NCI-H2107 treated with DMSO at 0.1 percent for 48 hours (cell line): ENCODE data around the gene ASPA.
"Not testable (repeated sequence)": the region's sequence is repeated elsewhere in the genome, so short reads cannot be mapped to it uniquely, and the experiment has no call there.

Source experiments
- DNase-seq: peaks from one replicate; lab custom pipeline; 2025; ENCODE audit not compliant: unreplicated experiment; lab: John Stamatoyannopoulos, UW

The ASPA gene

DNA sequence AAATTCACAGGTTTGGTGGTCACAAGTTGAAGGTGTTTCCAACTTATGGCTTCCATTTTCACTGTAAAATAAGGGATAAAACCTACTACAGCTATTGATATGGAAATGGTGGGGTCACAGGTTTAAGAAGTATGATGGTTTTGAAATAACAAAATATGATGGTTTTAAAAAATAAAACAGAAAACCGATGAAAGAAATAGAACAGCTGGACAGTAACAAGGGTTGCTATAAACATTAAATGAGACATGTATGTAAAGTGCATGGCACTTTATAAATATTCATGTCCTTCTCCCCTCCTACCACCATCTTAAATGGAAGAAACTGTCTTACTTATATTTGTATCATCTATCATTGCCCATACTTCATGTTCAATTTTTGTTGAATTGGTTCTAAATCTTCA, 31.3 kb downstream of the ASPA start:
- DNase-seq: no peak

DNA sequence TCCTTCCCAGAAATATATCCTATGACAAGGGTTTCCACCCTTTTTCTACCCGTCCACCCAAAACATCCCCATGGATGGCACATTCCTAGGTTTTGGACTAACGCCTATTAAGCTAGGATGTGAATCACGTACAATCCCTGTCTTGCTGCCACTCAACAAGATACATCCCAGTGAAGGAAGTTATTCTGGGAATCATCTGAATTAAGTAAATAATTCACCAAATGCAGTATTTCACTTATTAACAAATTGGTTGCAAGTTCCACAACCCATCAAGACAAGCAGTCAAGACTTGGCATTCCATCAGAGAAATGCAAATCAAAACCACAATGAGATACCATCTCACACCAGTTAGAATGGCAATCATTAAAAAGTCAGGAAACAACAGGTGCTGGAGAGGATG, 32.1 kb downstream of the ASPA start:
- no peak for DNase-seq

DNA sequence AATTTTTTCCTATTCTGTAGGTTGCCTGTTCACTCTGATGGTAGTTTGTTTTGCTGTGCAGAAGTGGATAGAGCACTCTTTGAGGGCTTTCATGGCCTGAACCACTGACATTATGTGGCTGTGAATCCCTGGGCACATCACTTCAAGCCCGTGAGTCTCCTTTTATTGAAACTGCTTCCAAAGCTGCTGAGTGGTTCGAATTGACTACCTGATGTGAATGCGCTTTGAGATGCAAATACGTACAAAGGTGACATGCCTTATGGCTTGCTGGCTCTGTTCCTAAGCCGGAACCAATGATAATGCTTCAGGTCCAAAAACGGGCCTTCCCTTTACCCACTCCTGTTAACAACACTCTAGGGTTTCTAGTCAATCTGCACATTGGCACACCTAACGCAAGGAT, 34.3 kb downstream of the ASPA start:
- no peak for DNase-seq

DNA sequence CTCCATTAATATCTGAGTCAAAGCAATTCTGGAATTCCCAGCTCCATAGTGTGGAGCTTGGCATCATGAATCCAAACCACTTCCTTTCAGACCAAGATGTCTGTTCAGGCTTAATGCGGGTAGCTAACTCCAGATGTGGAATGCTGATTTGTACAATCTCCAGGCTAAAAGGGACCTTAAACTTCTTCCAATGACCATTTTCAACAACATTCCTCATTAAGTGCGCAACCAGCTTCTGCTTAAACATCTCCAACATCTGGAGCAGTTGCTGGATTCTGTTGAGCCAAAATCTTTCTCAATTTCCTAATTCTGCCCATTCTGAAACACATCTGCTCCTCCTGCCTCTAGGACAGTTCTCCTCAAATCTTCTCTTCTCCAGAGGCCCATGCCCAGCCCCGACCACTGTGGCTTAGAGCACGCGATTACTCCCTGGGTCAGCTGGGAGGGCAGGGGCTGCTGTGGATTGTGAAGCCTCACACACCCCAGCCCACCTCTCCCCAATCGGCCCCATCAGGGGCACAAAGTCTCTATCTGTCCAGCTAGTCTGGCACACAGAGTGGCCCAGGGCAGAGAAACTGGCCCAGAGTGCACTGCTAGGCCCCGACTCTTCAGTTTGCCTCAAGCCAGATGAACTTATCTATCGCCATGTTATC, 36.2 kb downstream of the ASPA start:
- DNase-seq: no peak

DNA sequence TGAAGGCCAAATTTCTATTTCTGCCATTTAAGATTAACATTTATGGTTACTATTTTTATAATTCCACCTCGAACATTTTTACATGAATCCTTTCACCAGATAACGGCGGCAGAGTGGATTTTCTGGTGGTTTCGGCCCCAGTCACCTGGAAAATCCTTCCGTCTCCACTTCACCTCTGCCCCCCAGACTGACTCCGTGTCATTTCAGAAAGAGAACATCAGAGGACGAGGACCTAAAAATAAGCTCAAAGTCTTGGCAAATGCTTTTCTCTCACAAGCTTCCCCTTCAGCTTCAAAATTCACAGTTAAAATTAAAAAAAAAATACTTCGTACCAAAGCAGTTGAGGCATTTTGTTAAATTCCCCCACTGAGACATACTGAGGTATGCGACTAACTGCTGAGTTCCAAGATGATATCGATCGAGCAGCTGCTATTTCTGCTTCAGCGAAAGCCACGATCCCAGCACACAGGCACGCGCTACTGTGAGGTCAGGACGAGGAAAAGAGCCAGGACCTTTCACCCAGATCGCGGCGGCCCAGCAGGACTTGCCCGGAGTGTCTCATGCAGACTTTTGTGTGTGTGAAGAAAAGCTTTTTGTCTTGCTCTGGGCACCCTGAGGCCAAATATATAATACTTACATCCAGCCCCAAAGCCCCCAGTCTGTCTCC, 36.8 kb downstream of the ASPA start:
- no peak for DNase-seq

DNA sequence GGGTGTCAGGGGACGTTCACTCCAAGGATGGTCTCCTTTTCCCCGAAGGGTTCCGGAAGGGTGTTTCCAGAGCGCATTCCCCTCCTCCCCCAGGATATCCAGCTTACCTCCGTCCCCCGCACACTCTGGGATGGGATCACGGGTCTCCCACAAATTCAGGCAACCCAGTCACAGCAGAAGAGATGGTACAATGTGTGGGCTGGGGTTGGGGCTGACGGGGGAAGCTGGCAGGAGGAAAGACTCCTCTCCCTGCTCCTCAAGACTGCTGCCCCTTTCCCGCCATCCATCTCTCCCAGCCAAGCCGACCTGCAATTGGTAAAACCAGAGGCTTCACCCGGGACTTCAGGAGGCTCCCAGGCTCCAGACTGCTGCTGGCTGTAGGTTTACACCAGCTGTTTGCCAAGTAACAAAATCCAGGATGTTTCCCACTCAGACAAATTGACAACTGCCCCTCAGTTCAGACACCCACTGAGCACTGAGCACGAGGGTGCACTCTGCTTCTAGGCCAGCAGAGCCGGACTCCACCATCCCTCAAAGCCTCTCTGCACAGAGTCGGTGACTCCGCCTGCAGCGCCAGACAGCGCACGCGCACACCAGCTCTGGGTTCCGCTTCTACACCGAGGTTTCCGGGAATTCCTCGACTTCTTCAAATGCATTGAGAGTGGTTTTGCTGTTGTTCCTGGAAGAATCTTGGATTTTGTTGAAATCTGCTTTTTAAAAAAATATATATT, 37.7 kb downstream of the ASPA start:
- no peak for DNase-seq

DNA sequence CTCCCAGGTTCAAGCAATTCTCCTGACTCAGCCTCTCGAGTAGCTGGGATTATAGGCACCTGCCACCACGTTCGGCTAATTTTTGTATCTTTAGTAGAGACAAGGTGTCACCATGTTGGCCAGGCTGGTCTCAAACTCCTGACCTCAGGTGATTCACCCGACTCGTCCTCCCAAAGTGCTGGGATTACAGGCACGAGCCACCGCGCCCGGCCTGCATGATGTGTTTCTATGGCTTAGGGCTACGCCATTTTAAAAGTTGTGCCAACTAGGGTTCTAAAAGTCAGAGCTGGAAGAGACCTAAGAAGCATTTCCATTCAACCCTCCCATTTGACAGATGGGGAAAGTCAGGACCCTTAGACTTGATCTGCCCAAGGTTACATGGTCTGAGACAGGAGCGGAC, 38.4 kb downstream of the ASPA start:
- DNase-seq: not testable (repeated sequence)

DNA sequence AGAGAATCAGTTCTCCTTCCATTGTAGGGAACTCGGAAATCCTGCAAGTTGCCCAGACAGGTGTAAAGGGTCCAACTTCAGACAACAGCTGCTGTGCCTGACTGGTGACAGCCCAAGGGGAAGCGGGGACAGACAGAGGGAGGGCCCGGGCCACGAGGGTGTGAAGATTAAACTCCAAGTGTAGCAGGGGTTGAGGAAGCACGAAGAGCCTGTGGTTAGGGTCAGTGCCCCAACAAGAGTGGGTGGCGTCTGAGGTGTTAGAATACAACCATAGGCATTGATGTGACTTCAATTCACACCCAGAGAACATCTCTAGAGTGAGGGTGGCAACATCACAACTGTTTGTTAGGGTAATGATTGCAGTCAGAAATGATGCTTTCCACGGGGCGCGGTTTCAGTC, 39.1 kb downstream of the ASPA start:
- DNase-seq: no peak

DNA sequence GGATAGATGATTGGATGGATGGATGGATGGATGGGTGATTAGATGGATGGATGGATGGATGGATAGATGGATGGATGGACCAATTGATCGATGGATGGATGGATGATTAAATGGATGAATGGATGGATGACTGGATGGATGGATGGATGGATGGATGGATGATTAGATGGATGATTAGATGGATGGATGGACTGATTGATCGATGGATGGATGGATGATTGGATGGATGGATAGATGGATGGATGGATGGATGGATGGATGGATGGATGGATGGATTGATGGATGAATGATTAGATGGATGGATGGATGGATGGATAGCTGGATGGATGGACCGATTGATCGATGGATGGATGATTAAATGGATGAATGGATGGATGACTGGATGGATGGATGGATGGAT, 43.7 kb downstream of the ASPA start:
- DNase-seq: not testable (repeated sequence)

DNA sequence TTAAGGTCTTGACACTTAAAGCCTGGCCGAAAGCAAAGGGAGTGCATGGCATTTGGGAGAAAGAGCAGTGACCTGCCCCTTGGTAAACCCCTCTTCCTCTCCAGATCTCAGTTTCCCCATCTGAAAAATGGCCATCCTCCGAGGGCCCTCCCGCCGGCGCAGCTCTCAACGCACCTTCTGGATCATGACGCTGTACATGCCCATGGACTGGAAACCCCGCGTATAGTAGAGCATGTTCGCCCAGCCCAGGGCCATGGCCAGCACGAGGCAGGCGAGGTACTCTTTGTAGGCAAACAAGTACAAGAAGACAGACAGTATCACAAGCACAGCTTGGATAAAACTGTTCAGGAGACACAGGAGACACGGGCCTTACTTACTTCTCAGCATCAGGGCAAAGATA, 48.2 kb downstream of the ASPA start:
- no peak for DNase-seq

DNA sequence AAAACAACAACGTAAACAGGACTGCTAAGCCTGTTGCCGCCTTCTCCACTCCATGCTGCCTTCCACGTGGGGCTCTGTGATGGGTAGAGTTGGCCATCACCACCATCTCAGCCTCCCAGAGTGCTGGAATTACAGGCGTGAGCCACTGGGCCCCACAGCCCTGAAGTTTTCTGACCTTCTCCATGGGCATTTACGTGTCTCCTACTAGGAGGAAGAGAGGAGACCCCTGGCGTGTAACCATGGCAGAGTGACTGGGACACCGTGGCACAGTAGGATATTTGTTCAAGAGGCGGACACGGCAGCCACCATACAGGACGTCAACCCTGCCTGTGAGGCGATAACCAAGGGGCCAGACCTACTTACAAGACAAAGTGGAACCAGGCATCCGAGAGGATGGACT, 50.7 kb downstream of the ASPA start:
- no peak for DNase-seq

DNA sequence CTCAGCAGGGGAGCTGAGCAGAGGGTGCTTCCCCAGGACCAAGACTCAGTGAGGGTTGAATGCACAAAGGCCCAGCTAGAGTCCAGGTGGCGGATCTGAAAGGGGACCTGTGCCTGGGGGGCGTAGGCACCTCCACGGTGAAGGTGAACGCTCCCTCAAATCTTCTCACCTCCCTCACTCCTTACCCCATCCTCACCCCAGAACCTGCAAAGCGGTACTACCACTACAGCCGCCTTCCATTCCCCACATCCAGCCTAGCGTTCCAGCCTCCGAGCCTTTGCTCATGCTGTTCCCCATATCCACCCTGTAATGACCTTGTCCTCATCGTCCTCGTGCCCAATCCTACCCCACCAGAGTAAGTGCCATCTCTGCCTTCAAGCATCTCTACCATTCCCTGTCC, 51.2 kb downstream of the ASPA start:
- no peak for DNase-seq

DNA sequence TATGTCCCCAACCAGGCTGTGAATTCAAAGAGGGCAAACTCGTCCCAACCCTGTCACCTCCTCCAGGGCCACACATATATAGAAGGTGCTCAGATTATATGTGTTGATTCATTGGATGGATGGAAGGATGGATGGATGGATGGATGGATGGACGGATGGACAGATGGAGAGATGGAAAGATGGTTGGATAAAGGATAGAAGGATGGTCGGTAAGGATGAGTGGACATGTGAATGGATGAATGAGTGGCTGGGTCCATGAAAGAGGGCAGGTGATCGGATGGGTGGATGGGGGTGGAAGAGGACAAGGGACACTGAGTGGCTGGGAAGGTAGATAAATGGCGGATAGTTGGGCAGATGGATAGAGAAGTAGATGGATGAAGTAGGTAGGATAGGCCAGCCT, 51.7 kb downstream of the ASPA start:
- DNase-seq: no peak

DNA sequence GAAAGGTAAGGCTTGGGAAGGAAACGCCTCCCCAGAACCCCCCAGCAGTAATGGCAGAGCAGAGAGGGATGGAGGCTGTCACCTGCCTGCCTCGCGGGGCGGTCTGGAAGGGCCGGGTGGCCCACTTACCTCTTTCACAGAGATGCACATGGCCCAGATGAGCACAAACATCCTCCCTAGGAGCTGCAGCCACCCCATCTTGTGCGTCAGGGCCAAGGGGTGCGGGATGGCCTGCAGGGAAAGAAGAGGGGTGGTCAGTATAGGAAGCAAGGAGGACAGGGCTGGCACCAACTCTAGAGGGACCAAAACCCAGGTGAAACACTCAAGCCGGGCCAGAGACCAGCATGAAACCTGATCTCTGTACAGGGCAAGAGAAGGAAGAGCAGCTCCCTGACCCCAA, 52.1 kb downstream of the ASPA start:
- no peak for DNase-seq

DNA sequence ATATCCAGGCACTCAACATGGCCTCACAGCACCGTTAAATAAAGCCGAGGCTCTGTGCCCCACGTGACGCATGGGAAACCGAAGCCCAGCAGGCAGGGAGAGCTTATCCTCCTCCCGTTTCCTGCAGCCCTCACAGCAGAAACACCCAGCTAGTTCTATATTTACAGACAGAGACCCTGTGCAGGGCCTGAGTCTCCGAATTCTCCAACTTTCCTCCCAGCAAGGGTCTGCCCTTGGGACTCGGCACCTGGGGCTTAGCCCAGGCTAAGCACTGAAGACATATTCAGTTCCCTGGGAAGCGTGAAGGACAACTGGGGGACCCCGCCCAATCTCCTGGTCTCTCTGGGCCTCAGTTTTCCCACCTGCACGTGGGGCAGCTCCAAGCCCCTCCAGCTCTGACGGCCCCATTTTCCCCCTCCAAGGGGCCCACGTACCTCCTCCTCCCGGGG, 52.6 kb downstream of the ASPA start:
- DNase-seq: no peak

DNA sequence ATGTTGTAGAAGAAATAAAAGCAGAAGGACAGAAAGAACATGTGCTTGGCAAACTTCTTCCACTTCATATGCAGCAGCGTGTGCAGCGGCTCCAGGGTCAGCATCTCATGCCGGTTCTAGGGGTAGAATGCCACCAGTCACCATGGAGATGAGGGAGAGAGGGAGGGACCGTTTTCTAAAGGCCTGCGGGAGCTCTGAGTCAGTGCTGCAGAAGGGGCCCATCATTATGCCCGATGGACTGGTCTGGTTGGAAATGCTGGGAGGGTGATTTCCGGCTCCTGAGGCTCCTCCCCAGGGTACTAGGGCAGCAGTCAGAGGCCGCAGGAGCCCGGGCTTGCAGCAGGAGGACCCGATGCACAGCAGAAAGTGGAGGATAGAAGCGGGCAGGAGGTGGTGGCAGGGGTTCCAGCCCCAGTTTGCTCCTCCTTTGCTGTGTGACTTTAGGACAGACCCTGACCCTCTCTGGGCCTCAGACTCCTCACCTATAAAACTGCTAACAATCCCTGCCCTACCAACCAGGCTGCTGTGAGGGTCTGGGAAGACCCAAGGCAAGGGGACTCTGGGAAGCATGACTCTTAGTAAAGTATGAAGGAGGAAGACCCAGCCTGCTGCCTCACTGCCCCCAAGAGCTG, 53.2 kb downstream of the ASPA start:
- no peak for DNase-seq

DNA sequence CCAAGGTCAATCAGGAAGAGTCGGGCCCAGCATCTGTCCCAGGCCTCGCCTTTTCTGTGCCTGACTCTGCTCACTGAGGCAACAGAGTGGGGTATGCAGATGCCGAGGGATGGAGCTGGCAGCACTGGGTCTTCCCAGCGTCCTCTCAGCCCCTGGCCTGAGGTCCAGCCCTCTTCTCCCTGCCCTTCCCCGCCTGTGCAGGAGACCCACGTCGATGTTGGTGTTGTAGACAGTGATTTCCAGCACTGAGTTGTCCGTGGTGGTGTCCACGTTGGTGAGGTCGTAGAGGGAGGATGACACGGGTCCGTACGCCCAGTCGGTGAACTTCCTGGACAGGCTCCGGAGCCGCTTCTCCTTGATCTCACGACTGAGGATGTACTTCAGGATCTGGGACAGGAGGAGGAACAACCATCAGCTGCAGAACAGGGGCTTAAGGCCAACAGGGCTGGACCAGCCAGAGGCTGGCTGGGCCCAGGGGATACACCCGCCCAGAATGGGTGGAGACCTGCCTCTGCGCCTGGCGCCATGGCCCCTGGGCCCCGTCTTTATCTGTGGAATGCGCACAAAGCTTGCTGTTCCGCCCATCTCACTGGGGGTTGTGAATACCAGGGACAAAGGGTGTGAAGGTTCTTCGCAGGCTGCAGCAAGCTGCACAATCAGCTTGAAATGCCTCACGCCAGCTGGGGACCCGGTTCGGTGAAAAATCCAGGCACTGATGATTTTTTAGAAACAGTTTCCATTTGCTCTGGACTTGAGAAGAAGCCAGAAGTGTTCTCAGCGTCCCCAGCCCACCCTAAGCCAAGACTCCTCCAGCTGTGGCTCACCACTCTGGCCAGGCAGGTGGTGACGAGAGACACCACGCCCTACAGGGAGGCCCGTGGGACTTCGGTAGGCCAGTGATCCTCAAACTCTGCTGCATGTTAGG, 54.3 kb downstream of the ASPA start:
- DNase-seq: no peak

DNA sequence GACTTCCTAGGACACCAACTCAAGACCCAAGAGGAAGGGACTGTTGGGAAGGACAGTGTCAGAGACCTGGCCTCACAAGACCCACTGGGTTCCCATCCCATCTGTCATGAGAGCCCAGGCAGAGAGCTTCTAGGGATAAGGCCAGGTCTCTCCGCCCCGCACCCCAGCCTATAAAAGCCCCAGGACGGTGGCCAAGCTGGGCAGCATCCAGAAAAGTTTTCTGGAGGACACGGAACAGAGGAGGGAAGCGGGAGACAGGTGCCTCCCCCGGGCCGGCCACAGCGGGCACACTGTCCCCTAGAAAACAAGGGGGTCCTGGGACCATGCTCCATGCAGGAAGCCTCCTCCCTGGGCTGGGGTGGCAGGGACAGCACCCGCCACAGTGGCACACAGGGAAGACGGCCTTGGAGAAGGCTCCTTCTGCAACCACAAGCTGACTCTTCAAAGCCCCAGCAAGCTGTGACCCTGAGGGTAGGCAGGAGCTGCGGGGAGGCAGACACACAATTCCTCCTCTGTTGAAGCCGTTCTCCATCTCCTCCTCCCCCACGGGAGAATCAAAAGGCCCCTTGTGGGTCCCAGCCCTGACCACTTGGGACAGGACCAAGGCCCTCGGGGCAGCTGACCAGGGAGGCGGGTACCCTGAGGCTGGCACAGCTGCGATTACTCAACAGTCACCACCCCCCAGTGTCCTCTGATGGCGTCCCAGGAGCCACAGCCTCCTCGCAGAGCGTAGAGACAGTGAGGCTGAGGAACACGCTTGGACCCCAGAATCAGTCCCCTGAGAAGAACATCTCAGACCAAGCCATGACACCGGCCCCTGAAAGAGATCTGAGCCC, 55.7 kb downstream of the ASPA start:
- no peak for DNase-seq

DNA sequence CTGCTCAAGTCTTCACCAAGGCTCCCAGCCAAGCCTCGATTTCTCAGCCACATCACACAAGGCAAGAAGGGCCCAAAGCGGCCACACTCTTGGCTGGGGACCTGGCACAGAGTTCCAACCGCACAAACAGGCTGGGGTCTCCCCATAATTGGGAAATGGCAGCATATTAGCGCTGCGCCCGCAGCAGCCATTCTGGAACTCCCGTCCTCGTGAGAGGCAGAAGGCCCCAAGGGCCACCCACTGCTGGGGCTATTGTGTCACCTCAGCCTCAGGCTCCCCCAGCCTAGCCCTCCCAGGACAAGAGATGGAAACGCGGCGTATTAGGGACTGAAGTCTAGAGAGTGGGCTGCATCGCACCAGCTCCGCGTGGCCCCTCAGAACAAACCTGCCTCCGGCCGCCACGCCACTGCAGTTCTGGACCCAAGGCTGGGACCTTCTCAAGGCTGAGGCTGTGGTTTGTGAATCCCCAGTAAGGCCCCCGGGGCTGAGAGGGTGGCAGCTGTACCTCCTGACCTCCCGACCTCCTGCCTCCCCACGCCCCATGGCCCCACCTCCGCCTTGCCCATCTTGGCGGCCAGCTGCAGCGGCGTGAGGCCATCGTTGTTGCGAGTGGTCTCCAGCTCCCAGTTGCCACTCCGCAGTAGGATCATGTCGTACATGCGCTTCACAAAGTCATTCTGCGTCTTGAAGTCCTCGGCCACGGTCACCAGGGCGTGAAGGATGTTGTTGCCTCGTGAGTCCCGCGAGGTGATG, 56.5 kb downstream of the ASPA start:
- DNase-seq: no peak
